Measurements from ENCODE around the gene FIGNL2.
"Not testable (repeated sequence)": the region's sequence is repeated elsewhere in the genome, so short reads cannot be mapped to it uniquely, and the experiment has no call there.

Gene FIGNL2

DNA sequence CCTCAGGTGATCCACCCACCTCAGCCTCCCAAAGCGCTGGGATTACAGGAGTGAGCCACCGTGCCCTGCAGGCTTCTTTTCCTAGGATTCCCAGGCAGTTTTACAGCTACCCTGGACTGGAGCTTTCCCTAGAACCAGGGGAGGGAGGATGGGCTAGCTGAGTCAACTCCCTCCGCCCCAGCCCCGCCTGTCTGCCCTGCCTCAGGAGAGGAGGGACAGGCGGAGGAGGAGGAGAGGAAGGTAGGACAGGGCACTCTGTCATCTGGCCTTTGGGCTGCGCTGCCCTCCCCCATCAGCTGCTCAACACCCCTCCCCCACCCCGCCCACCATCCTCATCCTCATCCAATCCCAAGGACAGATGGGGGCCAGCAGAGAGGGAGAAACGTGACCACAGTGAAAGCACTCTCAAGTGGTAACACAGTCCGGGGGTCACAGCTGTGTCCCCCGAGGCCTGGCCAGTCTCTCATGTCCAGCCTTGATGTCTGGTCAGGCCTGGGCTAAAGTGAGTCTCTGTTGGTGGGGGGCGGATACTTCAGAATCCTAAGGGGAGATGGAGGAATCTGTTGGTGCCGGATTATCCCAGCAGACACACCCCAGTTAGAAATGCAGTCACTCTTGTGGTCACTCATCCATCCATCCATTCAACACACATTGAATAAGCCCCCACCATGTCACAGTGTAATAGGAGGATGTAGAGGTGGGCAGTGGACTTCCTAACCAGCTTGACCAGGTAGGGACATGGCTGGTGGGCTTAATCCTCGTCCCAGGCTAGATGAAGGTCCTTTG, 12.3 kb downstream of the FIGNL2 start:
- no peak for DNase-seq (ENCODE audit: low read depth, low spot score)

- no peak for DNase-seq (ENCODE audit: low read depth, low spot score)
Observed at GRCh38 chr12:51834411-51834810, 14.1 kb downstream of the FIGNL2 start.

DNA sequence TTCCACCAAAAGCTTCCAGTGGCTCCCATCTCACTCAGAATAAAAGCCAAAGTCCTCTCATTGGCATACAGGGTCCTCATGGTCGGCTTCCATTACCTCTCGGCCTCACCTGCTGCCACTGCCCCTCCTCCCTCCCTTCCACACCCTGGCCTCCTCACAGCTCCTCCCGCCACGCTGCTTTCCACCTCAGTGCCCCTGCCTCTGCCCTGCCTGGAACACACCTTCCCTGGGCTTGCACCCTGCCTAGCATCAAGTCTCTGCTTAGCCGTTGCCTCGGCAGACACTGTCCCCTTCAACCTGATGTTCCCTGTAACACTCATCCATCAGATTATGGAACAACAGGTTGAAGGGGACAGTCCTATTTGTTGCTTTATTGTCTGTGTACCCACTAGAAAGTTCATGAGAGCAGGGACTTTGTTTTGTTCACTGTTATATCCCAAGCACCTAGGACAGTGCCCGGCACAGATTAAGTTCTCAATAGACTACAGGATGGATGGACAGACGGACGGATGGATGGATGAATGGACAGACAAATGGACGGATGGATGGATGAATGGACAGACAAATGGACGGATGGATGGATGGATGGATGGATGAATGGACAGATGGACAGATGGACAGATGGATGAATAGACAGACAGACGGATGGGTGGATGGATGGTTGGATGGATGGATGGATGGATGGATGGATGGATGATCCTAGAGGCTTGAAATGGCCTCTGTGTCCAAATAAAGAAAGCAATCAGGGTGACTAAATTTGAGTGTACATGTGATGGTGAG, 14.9 kb downstream of the FIGNL2 start:
- DNase-seq (ENCODE audit: low read depth, low spot score): no peak

GRCh38 chr12:51832354-51833107, 16.0 kb downstream of the FIGNL2 start:
- no peak for DNase-seq (ENCODE audit: low read depth, low spot score)

DNA sequence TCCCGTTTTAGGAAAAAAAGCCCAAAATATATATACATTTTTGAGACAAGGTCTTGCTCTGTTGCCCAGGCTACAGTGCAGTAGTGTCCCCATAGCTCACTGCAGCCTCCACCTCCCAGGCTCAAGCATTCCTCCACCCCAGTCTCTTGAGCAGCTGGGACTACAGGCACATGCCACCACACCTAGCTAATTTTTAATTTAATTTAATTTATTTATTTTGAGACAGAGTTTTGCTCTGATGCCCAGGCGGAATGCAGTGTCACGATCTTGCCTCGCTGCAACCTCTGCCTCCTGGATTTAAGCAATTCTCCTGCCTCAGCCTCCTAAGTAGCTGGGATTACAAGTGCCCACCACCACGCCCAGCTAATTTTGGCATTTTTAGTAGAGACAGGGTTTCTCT, 16.7 kb downstream of the FIGNL2 start:
- not testable (repeated sequence) for DNase-seq (ENCODE audit: low read depth, low spot score)

DNA sequence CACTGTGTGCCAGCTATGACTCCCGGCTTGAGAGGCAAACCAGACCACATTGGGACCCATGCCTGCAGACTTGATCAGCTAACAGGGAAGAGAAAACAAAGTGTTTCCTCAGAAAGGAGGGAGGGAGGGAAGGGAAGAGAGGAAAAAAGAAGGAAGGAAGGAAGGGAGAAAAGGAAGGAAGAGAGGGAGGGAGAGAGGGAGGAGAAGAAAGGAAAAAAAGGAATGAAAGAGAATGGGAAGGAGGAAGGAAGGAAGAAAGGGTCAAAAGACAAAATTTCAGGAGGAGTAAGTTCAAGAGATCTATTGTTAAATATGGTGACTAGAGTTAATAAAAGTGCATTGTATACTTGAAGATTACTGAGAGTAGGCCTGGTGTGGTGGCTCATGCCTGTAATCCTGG, 18.9 kb downstream of the FIGNL2 start:
- no peak for DNase-seq (ENCODE audit: low read depth, low spot score)

GRCh38 chr12:51829011-51829481, 19.5 kb downstream of the FIGNL2 start:
- no peak for DNase-seq (ENCODE audit: low read depth, low spot score)

- DNase-seq (ENCODE audit: low read depth, low spot score): no peak
Observed at GRCh38 chr12:51827925-51828818, 20.3 kb downstream of the FIGNL2 start.

DNA sequence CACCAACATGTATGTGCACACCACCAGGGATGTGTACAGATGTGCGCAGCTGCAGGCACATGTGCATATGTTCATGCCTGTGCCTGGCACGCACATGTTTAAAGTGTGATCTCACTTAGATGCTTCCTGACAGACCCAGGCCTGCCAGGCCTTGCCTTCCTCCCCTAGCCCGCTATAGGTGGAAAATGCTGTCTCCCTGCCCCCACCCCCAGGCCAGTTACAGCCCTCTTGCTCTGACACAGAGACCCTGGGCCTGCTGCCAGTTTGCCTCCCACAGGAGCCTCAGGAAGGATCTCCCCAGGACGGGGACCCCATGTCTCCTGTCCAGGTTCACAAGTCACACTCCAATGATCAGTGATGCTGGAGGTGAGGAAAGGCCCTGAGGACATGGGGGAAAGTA, 21.6 kb downstream of the FIGNL2 start:
- DNase-seq (ENCODE audit: low read depth, low spot score): no peak

- no peak for DNase-seq (ENCODE audit: low read depth, low spot score)
Observed at GRCh38 chr12:51825216-51825615, 23.3 kb downstream of the FIGNL2 start.

DNA sequence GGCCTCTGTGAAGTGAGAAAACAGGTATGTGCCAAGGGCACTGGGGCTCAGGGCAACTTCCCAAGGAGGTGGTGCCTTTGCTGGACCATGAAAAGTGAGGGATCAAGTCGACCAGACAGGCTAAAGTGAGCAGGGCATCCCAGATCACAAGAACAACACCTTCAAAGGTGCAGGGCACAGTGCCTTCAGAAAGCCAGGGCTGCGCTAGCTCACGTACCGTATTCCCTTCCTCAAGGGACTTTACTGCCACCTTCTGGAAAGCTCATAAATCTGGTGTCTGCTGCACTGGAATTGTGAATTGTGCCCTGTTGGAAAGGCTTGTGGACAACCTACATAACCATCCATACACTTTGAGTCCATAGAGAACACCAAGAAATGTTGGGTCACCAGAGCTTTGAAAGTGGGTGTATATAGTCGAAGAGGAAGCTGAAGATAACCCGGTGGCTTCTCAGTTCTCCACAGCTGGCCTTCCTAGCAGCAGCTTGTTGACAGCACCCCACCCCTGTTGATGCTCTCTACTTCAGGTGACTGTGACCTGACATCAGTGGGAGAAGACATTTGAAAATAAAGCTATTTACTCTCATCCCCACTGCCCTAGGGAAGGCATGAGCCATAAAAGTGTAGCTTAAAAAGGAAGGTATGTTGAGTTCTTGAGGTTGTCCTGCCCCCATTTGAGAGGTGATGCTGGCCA, 24.5 kb downstream of the FIGNL2 start:
- DNase-seq (ENCODE audit: low read depth, low spot score): no peak

- no peak for DNase-seq (ENCODE audit: low read depth, low spot score)
Observed at GRCh38 chr12:51822956-51823355, 25.6 kb downstream of the FIGNL2 start.

GRCh38 chr12:51822261-51822616, 26.3 kb downstream of the FIGNL2 start:
- DNase-seq (ENCODE audit: low read depth, low spot score): no peak

GRCh38 chr12:51821440-51822260, 26.9 kb downstream of the FIGNL2 start:
- no peak for DNase-seq (ENCODE audit: low read depth, low spot score)

DNA sequence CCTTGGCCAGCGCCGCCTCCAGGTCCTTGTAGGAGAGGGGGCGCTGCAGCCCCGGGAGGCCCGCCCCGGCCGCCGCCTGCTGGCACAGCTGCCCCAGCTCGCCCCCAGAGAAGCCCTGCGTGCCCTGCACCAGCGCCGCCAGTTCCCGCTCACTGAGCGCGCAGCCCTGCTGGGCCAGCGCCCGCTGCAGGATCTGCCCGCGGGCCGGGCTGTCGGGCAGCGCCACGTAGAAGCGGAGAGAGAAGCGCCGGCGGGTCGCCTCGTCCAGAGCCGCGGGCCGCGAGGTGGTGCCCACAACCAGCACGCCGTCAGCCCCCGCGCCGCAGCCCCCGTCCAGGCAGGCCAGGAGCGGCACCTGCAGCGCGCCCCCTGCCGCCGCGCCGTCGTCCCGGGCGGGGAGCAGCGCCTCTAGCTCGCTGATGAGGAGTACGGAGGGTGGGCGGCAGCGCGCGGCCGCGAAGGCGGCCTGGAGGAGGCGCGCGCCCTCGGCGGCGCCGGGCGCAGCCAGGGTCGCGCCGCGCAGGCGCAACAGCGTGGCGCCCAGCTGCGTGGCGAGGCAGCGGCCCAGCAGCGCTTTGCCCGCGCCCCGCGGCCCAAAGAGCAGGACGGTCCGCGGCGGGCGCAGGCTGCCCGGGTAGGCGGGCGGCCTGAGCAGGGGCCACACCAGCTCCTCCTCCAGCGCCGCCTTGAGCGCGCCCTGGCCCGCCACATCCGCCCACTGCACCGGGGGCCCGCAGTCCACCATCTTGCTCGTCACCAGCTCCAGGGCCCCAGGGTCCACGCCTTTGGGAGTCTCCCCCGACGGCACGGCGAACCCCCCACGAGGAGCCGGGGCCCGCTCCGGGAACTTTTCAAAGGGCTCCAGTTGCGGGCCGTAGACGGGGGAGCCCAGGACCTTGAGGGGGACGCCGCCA, 27.7 kb downstream of the FIGNL2 start:
- DNase-seq (ENCODE audit: low read depth, low spot score): no peak

DNA sequence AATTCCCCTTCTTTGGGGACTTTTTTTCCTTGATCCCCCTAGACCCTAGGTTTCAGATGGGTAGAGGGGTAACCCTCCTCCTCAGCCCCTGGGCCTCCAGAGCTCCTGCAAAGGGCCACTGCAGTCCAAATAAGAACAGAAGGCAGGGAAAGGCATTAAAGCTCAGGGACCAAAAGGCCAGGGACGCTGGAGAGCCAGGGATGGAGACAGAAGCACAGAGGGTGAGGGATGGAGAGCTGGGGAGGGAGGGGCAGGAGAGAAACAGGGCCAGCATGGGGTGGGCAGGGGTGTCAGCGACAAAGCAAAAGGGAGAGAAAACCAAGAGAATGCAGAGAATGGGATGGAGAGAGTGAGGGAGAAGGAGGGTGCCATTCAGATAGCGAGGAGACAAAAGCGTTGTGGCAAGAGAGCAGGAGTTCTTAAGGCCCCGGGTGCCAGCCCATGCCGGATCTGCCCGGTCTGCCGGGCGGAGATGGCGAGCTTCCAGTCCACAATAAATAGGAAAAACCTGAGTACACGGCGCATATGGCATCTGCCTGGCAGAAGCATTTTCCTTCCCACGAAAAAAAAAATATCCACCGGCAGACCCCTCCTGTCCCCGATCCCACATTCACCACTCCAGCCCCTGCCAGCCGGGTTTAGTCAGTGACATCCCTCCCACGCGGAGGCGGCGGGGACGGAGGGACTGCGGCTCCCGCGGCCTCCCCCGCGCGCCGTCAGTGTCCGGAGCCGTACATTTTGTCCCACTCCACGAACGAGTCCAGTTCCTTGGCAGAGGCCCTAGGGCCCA, 28.6 kb downstream of the FIGNL2 start:
- DNase-seq (ENCODE audit: low read depth, low spot score): no peak

- no peak for DNase-seq (ENCODE audit: low read depth, low spot score)
Observed at GRCh38 chr12:51818566-51819300, 29.8 kb downstream of the FIGNL2 start.

All from iPS DF 19.7 (cell line).